HuH-7 (cell line): ENCODE data around the gene EPS8L3.
"Not testable (repeated sequence)": the region's sequence is repeated elsewhere in the genome, so short reads cannot be mapped to it uniquely, and the experiment has no call there.

Experiments
- DNase-seq: peaks from one replicate; pipeline ENCODE4 v3.0.0; 2011; ENCODE audit warnings: low spot score

EPS8L3 gene

DNA sequence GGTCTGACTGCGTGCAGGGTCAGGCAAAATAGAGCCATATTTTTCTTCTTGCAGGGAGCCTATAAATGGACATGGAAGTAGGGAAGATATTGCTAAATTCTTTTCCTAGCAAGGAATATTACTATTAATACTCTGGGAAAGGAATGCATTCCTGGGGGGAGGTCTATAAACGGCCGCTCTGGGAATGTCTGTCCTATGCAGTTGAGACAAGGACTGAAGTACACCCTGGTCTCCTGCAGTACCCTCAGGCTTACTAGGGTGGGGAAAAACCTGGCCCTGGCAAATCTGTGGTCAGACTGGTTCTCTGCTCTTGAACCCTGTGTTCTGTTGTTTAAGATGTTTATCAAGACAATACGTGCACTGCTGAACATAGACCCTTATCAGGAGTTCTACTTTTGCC is 54.8 kb downstream of the EPS8L3 start:
- DNase-seq = not testable (repeated sequence)

DNA sequence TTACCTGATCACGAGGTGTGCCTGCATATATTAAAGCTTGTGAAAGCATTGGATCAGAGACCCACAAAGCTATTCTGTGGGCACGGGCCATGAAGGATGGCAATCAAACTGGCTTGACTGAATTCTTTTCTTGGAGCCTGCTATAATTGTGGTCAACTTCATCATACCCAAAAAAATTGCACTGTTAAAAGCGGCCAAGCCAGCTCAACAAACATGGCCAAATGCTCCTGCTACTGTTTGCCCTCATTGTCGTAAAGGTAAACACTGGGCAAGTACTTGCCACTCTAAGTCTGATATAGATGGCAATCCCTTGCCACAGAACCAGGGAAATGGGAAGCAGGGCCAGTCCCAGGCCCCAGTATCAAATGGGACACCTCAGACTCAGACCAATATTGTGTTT is 58.3 kb downstream of the EPS8L3 start:
- DNase-seq = no peak

DNA sequence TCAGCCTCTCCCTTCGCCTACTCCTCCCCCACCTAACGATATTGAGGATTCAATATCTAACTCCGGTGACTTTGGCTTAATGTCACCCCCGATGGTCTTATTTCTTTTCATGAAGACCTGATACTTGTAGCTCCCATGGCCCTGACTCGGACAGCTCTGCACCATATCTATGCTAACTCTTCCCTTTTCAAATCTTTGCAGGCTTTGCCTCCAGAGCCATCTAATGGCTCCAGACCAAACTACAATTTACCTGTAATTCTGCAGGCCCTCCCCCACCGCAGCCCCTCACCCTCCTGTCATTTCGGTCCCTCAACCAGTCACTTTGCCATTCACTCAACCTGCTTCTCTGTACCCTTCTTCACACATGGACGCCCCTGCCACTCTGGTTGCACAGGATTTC is 59.5 kb downstream of the EPS8L3 start:
- DNase-seq = no peak

DNA sequence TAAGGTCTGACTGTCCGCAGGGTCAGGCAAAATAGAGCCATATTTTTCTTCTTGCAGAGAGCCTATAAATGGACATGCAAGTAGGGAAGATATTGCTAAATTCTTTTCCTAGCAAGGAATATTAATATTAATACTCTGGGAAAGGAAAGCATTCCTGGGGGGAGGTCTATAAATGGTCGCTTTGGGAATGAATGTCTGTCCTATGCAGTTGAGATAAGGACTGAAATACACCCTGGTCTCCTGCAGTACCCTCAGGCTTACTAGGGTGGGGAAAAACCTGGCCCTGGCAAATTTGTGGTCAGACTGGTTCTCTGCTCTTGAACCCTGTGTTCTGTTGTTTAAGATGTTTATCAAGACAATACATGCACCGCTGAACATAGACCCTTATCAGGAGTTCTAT is 60.8 kb downstream of the EPS8L3 start:
- DNase-seq = not testable (repeated sequence)
